Epidermal melanocyte (primary cell): ENCODE results near the gene MYO6.

Source experiments
- DNase-seq: peaks from one replicate; pipeline ENCODE4 v3.0.0; 2011; ENCODE audit warnings: low spot score; ENCODE audit not compliant: insufficient read length

The MYO6 gene

GRCh38 chr6:75824160-75824559 lies 75.1 kb downstream of the MYO6 start:
- no peak for DNase-seq

- DNase-seq, result no peak
Measured at GRCh38 chr6:75827163-75827562, 78.1 kb downstream of the MYO6 start.

- DNase-seq, result no peak
Measured at GRCh38 chr6:75830959-75831885, 82.2 kb downstream of the MYO6 start.

- DNase-seq, result no peak
Measured at GRCh38 chr6:75834447-75834846, 85.4 kb downstream of the MYO6 start.

- DNase-seq, result no peak
Measured at GRCh38 chr6:75842191-75842590, 93.2 kb downstream of the MYO6 start.

- DNase-seq, result no peak
Measured at GRCh38 chr6:75842732-75843131, 93.7 kb downstream of the MYO6 start.

GRCh38 chr6:75843396-75843795 lies 94.4 kb downstream of the MYO6 start:
- DNase-seq, result no peak

- no peak for DNase-seq
Measured at GRCh38 chr6:75848274-75848673, 99.2 kb downstream of the MYO6 start.

GRCh38 chr6:75849329-75850025 lies 100.4 kb downstream of the MYO6 start:
- no peak for DNase-seq

- no peak for DNase-seq
Measured at GRCh38 chr6:75850026-75850833, 101.2 kb downstream of the MYO6 start.

GRCh38 chr6:75852721-75853120 lies 103.7 kb downstream of the MYO6 start:
- DNase-seq, result no peak

- DNase-seq, result no peak
Measured at GRCh38 chr6:75853806-75854205, 104.8 kb downstream of the MYO6 start.

GRCh38 chr6:75855052-75855451 lies 106.0 kb downstream of the MYO6 start:
- no peak for DNase-seq

GRCh38 chr6:75856902-75857301 lies 107.9 kb downstream of the MYO6 start:
- no peak for DNase-seq

GRCh38 chr6:75863001-75863400 lies 114.0 kb downstream of the MYO6 start:
- DNase-seq, result no peak

- no peak for DNase-seq
Measured at GRCh38 chr6:75863784-75864183, 114.7 kb downstream of the MYO6 start.

- no peak for DNase-seq
Measured at GRCh38 chr6:75864446-75864845, 115.4 kb downstream of the MYO6 start.

- no peak for DNase-seq
Measured at GRCh38 chr6:75870389-75870788, 121.3 kb downstream of the MYO6 start.

GRCh38 chr6:75874224-75874623 lies 125.2 kb downstream of the MYO6 start:
- DNase-seq, result no peak

- DNase-seq, result no peak
Measured at GRCh38 chr6:75876152-75876551, 127.1 kb downstream of the MYO6 start.

GRCh38 chr6:75880305-75880704 lies 131.3 kb downstream of the MYO6 start:
- no peak for DNase-seq

GRCh38 chr6:75882734-75883133 lies 133.7 kb downstream of the MYO6 start:
- DNase-seq, result no peak
